ENCODE results near the gene ACSL4.

DNA sequence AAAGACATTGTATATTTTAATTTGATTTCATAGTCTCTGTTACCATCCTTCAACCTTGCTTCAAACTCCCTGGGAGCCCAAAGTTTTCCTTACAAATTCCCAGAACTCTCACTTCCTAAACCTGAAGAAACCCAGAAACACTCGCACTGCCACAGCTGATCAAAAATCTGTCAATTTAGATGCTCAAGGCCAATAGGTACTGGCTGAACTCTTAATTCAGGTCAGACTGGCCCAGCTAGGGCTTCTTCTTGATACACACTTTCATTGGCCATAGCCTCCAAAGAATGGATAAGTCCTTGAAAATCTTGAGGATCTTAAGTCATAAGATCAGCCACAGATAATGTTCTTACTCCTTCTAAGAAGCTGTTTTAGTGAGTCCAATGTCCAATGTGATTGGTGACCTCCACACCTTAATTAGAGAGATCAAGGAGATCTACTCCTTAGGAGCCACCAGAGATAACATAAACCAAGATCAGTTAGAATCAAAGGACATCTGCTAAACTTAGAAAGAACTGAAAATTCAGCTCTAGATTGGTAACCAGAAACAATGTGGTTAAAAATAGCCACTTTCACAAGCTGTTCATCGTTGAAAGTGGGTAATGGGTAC is 51.5 kb downstream of the ACSL4 start:
- TF ChIP-seq, protein P1, sequence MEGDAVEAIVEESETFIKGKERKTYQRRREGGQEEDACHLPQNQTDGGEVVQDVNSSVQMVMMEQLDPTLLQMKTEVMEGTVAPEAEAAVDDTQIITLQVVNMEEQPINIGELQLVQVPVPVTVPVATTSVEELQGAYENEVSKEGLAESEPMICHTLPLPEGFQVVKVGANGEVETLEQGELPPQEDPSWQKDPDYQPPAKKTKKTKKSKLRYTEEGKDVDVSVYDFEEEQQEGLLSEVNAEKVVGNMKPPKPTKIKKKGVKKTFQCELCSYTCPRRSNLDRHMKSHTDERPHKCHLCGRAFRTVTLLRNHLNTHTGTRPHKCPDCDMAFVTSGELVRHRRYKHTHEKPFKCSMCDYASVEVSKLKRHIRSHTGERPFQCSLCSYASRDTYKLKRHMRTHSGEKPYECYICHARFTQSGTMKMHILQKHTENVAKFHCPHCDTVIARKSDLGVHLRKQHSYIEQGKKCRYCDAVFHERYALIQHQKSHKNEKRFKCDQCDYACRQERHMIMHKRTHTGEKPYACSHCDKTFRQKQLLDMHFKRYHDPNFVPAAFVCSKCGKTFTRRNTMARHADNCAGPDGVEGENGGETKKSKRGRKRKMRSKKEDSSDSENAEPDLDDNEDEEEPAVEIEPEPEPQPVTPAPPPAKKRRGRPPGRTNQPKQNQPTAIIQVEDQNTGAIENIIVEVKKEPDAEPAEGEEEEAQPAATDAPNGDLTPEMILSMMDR (conservative IDR thresholded peaks at IDR 0.05 in 1 of 2, IDR thresholded peaks at IDR 0.05 in 1 of 2; ENCODE audit: low read depth in 1 of 2, low read length in 2 of 2) = no peak
- TF ChIP-seq EZH2 (IDR thresholded peaks at IDR 0.05; ENCODE audit: low read length, missing control alignments) = no peak

Measured in fibroblast of lung (primary cell).